Frontal cortex (tissue), 4 donors: Measurements from ENCODE around the gene NOX5. TPM values are rescaled to one million over a fixed set of nuclear protein-coding genes. Genes with fewer than 3 reads are reported as not detected.
A peak's percentile ranks its signal among the peaks of the same experiment; 100 is the strongest.

ENCODE experiments used
- DNase-seq, 2 donors: peaks; one replicate each; pipeline ENCODE4 v3.0.0; 2012; ENCODE audit warnings: low spot score in 2 of 2
- FAIRE-seq: peaks from 2 replicates; lab custom pipeline; 2012; peaks lifted over from hg19 to GRCh38; lab: Jason Lieb, UNC
- total RNA-seq: library from RNA; depleted of rRNA; stranded (reverse); fragments of >200 nt; gene quantifications from one replicate; pipeline ENCODE4 v1.2.3, GENCODE V29; 2014
- donor health status: control.
- donor health status: control.
- donor health status: control.

The NOX5 gene
- total RNA-seq, 1 donor from 2014 or later: under 0.01 TPM

DNA sequence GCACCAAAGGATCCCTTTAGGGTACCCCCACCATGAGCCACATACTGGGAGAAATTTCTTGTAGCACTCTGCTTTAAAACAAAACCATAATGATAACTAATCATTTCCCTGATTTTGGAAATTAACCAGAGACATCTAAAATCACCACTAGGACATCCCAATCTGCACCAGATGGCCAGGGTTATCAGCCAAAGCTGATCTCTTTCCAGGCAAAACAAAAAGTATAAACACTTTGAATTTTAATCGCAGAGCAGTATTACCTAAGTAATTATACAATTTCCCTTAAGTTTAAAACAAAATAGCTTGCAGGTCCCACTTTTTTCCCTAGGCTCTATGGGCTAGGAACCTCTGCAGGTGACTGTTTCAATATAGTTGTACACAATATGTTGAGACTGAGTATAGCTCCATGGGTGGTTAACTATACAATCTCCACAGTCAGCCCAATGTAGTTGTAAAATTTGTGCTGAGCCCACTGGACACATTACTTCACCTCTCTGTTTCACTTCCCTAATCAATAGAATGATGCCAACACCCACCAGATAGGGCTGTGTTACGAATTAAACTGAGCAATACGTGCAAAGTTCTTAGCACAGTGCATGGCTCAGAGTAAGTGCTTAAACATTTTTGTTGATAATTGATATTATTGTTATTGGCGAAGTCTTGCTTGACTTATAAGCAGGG is 629 bp upstream of the NOX5 start:
- no peak for DNase-seq
- FAIRE-seq: no peak

GRCh38 chr15:69015591-69015990 is 1.1 kb downstream of the NOX5 start:
- no peak for FAIRE-seq
- DNase-seq: no peak

GRCh38 chr15:69016021-69016595 is 1.6 kb downstream of the NOX5 start:
- FAIRE-seq (no peak), DNase-seq (no peak)

DNA sequence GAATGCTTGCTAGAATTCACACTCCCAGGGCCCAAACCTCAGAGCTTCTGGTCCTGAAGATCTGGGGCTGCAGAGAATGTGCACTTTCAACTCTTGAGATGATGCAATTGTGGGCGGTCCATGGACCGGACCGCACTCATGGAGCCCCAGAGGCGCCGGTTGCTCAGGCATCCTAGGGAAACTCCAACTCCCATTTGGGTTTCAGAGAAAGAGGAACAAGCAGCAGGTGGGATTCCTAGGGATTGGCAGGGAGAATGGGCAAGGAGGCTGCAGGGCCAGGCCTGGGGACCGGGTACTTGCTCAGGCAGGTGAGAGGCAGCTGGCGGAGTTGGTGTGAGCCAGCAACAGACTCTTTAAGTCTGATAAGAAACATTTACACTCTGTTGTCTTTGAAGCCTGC is 3.5 kb downstream of the NOX5 start:
- FAIRE-seq (no peak), DNase-seq (no peak)

DNA sequence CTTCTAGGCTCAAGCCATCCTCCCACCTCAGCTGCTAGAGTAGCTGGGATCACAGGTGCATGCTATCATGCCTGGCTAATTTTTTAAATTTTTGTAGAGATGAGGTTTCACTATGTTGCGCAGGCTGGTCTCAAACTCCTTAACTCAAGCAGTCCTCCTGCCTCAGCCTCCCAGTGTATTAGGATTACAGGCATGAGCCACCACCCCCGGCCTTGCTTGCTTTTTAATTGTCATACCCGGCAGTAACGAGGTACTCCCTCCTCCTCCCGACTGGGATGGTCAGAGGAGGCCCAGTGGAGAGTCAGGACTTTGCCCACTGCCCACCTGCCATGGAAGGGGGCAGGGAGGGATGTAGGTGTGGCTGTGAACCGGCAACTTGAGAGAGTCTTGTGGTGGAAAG is 4.5 kb downstream of the NOX5 start:
- FAIRE-seq: no peak

GRCh38 chr15:69021895-69022294 is 7.4 kb downstream of the NOX5 start:
- FAIRE-seq: no peak
- DNase-seq: no peak

More for the DNA sequence above, 4.5 kb downstream of the NOX5 start:
- DNase-seq: no peak

GRCh38 chr15:69025320-69025719 is 10.8 kb downstream of the NOX5 start:
- no peak for FAIRE-seq
- DNase-seq: no peak

GRCh38 chr15:69026355-69026754 is 11.9 kb downstream of the NOX5 start:
- no peak for FAIRE-seq
- DNase-seq: no peak

- no peak for FAIRE-seq
Measured at GRCh38 chr15:69027976-69028518, 13.6 kb downstream of the NOX5 start.

GRCh38 chr15:69031013-69032001 is 16.8 kb downstream of the NOX5 start:
- no peak for FAIRE-seq
- peak in 1 of 2 donors; percentile 48 for DNase-seq

More at GRCh38 chr15:69027976-69028518, 13.6 kb downstream of the NOX5 start:
- DNase-seq: no peak

- DNase-seq: no peak
- no peak for FAIRE-seq
Measured at GRCh38 chr15:69032031-69032430, 17.5 kb downstream of the NOX5 start.

GRCh38 chr15:69032703-69033373 is 18.3 kb downstream of the NOX5 start:
- FAIRE-seq (no peak), DNase-seq (no peak)

- DNase-seq: no peak
- FAIRE-seq: no peak
Measured at GRCh38 chr15:69034352-69034751, 19.9 kb downstream of the NOX5 start.

DNA sequence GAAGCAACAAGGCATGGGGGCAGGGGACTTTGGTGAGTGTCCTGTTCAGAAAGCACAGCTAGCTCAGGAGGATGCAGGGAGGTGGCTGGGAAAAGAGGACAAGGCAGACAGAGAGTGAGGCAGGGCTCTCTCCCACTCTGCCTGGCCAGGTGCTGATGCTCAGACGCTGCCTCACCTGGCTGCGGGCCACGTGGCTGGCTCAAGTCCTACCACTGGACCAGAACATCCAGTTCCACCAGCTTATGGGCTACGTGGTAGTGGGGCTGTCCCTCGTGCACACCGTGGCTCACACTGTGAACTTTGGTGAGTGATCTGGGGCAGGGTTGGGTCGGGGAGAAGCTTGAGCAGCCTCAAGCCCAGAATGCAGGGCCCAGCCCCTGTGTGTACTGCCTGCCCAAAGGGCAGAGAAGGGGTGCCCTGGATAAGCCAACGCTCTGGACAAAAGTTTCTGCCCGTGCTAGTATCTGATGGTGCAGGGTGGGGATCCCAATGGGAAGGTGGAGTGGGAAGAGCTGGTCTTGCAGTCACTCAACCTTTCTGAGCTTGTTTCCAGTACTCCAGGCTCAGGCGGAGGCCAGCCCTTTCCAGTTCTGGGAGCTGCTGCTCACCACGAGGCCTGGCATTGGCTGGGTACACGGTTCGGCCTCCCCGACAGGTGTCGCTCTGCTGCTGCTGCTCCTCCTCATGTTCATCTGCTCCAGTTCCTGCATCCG is 20.9 kb downstream of the NOX5 start:
- FAIRE-seq (no peak), DNase-seq (no peak)

DNA sequence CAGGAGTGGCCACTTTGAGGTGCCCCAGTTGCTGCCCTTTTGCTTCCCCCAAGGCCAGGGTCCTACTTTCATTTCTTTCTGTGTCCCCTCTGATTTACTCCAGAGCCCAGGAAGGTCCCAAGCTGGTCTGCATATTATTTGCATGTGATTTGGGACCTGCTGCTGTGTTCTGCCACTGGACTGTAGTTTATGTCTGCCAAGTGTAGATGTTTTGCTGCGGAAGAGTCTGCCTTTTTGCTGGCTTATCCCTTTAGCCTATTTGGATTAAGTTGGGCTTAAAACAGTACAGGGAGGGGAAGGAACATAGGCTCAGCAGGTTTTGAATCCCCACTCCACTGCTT is 21.4 kb downstream of the NOX5 start:
- DNase-seq (no peak), FAIRE-seq (no peak)

GRCh38 chr15:69036826-69037225 is 22.3 kb downstream of the NOX5 start:
- DNase-seq (no peak), FAIRE-seq (no peak)

GRCh38 chr15:69037482-69037881 is 23.0 kb downstream of the NOX5 start:
- DNase-seq (no peak), FAIRE-seq (no peak)

DNA sequence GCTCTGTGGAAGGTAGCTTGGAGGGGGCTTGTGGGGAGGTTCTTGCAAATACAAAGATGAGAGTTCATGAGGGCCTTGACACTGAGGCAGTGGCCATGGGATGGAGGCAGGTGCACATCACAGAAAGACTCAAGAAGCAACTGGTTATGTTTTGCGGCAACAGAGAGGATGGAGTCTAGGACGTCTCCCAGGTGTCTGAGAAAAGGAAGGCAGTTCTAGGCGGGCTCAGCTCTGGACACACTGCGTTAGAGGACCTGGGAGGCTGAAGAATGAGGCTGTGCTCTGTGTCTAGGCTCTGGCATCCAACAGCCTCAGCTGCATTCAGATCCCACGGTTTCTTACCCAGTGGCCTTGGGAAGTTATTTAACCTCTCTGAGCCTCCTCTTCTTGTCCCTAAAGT is 23.5 kb downstream of the NOX5 start:
- DNase-seq: no peak
- no peak for FAIRE-seq

- FAIRE-seq (no peak), DNase-seq (no peak)
Measured at GRCh38 chr15:69038508-69038907, 24.0 kb downstream of the NOX5 start.
